Left lung (tissue), 10 donors: Measurements from ENCODE around the gene SPIRE1. TPM values are rescaled to one million over a fixed set of nuclear protein-coding genes. Genes with fewer than 3 reads are reported as not detected.

Source experiments
- ATAC-seq: fragments of 200-7000 bp; cut with Tn5 transposase; one replicate; pipeline ENCODE4 v1.9.1; 2020; ENCODE audit warnings: moderate library complexity
- DNase-seq, 4 donors: peaks; one replicate each; pipeline ENCODE4 v3.0.0-alpha.2; 2013 to 2020
- H3K27ac ChIP-seq, 2 donors: fragments of 200-600 bp; sonication (generic) in 1 of 2; one replicate each; pipeline versions ENCODE4 v1.5.0 to v1.8.0; 2020 to 2021
- H3K27me3 ChIP-seq, 2 donors: fragments of 200-600 bp; sonication (generic) in 1 of 2; one replicate each; pipeline versions ENCODE4 v1.5.0 to v1.8.0; 2020 to 2021
- H3K36me3 ChIP-seq, 2 donors: fragments of 200-600 bp; sonication (generic) in 1 of 2; one replicate each; pipeline versions ENCODE4 v1.5.0 to v1.8.0; 2020 to 2021
- H3K4me1 ChIP-seq, 2 donors: fragments of 200-600 bp; one replicate each; pipeline ENCODE4 v1.8.0; 2021
- H3K4me3 ChIP-seq, 2 donors: fragments of 200-600 bp; sonication (generic) in 1 of 2; one replicate each; pipeline versions ENCODE4 v1.5.0 to v1.8.0; 2020 to 2021; ENCODE audit warnings: mild to moderate bottlenecking in 1 of 2
- H3K9me3 ChIP-seq, 2 donors: fragments of 200-600 bp; sonication (generic) in 1 of 2; one replicate each; pipeline versions ENCODE4 v1.5.0 to v1.8.0; 2020 to 2021
- CTCF ChIP-seq, 2 donors: fragments of 200-600 bp; sonication (generic) in 1 of 2; IDR thresholded peaks; one replicate each; pipeline versions ENCODE4 v1.5.0 to v1.8.0; 2021; ENCODE audit warnings: antibody characterized with exemption in 2 of 2
- intact Hi-C, 2 donors: fragments of 100-400 bp; cut with DNase I; formaldehyde crosslinking; loops; one replicate each; pipeline versions ENCODE4 v1.11.2 to v1.14.2; 2022
- polyA plus RNA-seq, 6 donors: library from polyadenylated mRNA; unstranded; fragments of 120-200 nt; gene quantifications; one replicate each; pipeline ENCODE4 v1.2.1, GENCODE V29; 2013; ENCODE audit not compliant: insufficient read length in 6 of 6
- total RNA-seq, 2 donors: library from RNA; stranded (reverse); fragmentation: NEBNext Ultra II Directional; extraction: Animal tissue kit (Norgen Biotek cat#: 25700); gene quantifications; one replicate each; pipeline ENCODE4 v1.2.1, GENCODE V29; 2021
- donor health status: DM: no; HTN: yes; CAD: no.
- donor health status: DM: no; HTN: no; CAD: no.

SPIRE1 gene
- total and polyA plus RNA-seq, 8 donors = 12.1 to 50.4 (median 15.7) TPM

DNA sequence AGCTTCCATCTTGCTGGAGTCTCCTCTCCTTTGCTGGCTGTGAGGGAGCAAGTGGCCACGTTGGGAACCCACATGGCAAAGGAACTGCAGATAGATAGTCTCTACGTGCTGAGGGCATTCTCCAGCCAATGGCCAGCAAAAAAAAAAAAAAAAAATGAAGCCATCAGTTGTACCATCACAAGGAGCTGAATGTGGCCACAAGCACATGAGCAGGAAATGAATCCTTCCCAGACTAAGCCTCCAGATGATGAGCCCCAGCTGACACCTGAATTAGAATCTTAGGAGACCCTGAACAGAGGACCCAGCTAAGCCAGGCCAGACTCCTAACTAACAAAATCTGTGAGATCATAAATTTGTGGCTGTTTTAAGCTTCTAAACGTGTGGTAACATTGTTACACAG lies 57.9 kb downstream of the SPIRE1 start:
- Histone ChIP-seq H3K4me1 (peaks cover 21 to 36% of the 10 kb centered on the region in 2 donors), H3K27me3 (no peaks in the 10 kb centered on the region), H3K27ac (no peak overlapping the region), H3K36me3 (no peaks in the 10 kb centered on the region), H3K4me3 (no peak overlapping the region), H3K9me3 (no peaks in the 10 kb centered on the region)
- TF ChIP-seq CTCF (IDR thresholded peaks at IDR 0.05) = no peak
- intact Hi-C loops = no loop called here
- ATAC-seq (no peak), DNase-seq (no peak)

- DNase-seq (no peak), ATAC-seq (no peak)
- Histone ChIP-seq H3K36me3 (no peaks in the 10 kb centered on the region), H3K4me1 (peaks cover 21 to 36% of the 10 kb centered on the region in 2 donors), H3K4me3 (no peak overlapping the region), H3K9me3 (no peaks in the 10 kb centered on the region), H3K27ac (no peak overlapping the region), H3K27me3 (no peaks in the 10 kb centered on the region)
- intact Hi-C loops = no loop called here
- no peak for TF ChIP-seq CTCF (IDR thresholded peaks at IDR 0.05)
Observed at GRCh38 chr18:12599543-12599942, 58.4 kb downstream of the SPIRE1 start.

- Histone ChIP-seq H3K36me3 (no peaks in the 10 kb centered on the region), H3K27ac (peak overlapping the region; percentile 46 to 72)
- DNase-seq = peak in 1 of 4 donors; percentile 24
Observed at GRCh38 chr18:12598181-12598930, 59.6 kb downstream of the SPIRE1 start.

DNA sequence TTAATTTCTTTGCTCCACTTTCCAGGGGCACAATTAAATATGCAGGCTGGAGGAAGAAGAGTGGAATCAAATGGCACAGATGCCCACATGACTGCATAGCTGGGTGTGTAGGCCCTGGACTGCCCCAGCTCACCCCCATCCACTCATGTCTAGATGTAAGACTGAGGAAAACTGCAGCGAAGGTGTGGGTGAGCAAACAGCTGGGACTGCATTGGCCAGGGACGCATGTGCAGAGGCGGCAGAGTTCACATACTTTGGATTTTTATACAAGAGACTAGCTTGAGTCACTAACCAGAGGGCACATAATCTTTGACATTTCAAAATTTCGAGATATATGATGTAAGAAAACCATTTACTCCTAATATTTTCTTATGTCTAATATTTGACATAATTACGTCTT lies 60.1 kb downstream of the SPIRE1 start:
- H3K4me1 ChIP-seq = peaks cover 21 to 36% of the 10 kb centered on the region in 2 donors
- no peak for TF ChIP-seq CTCF (IDR thresholded peaks at IDR 0.05)
- H3K4me3 ChIP-seq = no peak overlapping the region
- intact Hi-C loops = no loop called here
- no peaks in the 10 kb centered on the region for H3K27me3 ChIP-seq
- H3K36me3 ChIP-seq = no peaks in the 10 kb centered on the region
- H3K27ac ChIP-seq = peak overlapping the region; percentile 60 to 72
- peak in 3 of 4 donors; percentile 30 to 76 (median 66) for DNase-seq
- H3K9me3 ChIP-seq = no peaks in the 10 kb centered on the region
- ATAC-seq = peak; percentile 95

More at GRCh38 chr18:12598181-12598930, 59.6 kb downstream of the SPIRE1 start:
- peak; percentile 58 for ATAC-seq
- Histone ChIP-seq H3K4me3 (no peak overlapping the region), H3K27me3 (no peaks in the 10 kb centered on the region), H3K9me3 (no peaks in the 10 kb centered on the region), H3K4me1 (peaks cover 21 to 36% of the 10 kb centered on the region in 2 donors)
- intact Hi-C loops = no loop called here
- no peak for TF ChIP-seq CTCF (IDR thresholded peaks at IDR 0.05)

- Histone ChIP-seq H3K4me1 (peaks cover 21 to 36% of the 10 kb centered on the region in 2 donors), H3K4me3 (no peak overlapping the region), H3K9me3 (no peaks in the 10 kb centered on the region), H3K27ac (peak overlapping the region in 1 of 2 donors; percentile 35), H3K27me3 (no peaks in the 10 kb centered on the region), H3K36me3 (no peaks in the 10 kb centered on the region)
- intact Hi-C loops = no loop called here
- TF ChIP-seq CTCF (IDR thresholded peaks at IDR 0.05) = no peak
- ATAC-seq (no peak), DNase-seq (no peak)
Observed at GRCh38 chr18:12595571-12596255, 62.2 kb downstream of the SPIRE1 start.
